Measurements from ENCODE around the gene PTCD2. TPM values are rescaled to one million over a fixed set of nuclear protein-coding genes. Genes with fewer than 3 reads are reported as not detected.

PTCD2 gene
- total RNA-seq, 1 experiment from 2014 or later, result 19.3 TPM

DNA sequence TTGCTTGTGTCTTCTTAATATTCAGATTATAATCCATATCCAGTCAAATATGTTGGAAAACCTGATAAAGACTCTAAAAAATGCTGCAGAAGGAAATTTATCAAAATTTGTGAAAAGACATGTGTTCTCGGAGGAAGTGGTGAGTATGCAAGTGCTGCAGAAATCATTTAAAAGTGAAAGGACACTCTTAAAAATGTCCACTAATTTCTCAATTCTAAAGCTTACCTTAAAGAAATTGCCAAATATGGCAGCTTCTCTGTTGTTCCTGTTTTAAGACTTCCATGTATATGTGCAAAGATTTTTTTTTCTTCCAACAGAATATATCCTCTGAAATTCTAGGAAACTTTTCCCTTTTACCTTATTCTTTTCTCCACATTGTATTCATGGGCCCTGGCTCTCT is 32.4 kb downstream of the PTCD2 start:
- Histone ChIP-seq H3K9ac (ENCODE audit: low read length) (no peak overlapping the region), H3K36me3 (ENCODE audit: control insufficient read depth in 1 of 2, insufficient read depth in 2 of 2, low read length in 2 of 2) (peaks cover 0 to 6% of the 10 kb centered on the region in 2 experiments; a peak in 2 of 4 replicates), H3K9me2 (ENCODE audit: insufficient read depth) (no peaks in the 10 kb centered on the region), H3K4me3 (replicated peaks in 1 of 2; ENCODE audit: low read depth in 1 of 2, low read length in 2 of 2) (no peak overlapping the region), H3K27me3 (ENCODE audit: insufficient read depth, low read length) (no peaks in the 10 kb centered on the region), H3K27ac (ENCODE audit: low read depth, low read length) (no peak overlapping the region), H3K4me2 (ENCODE audit: low read length) (no peak overlapping the region), H3K79me2 (ENCODE audit: insufficient read depth, low read length) (no peaks in the 10 kb centered on the region), H3K4me1 (ENCODE audit: control insufficient read depth in 1 of 2, insufficient read depth in 2 of 2, low read length in 2 of 2) (peaks cover 5 to 12% of the 10 kb centered on the region in 2 experiments), H2AFZ (ENCODE audit: low read depth, low read length, poor library complexity, severe bottlenecking) (no peak overlapping the region), H4K20me1 (ENCODE audit: insufficient read depth) (no peaks in the 10 kb centered on the region), H3K9me3 (ENCODE audit: control insufficient read depth in 1 of 2, insufficient read depth in 1 of 2, low read depth in 1 of 2, low read length in 2 of 2) (no peaks in the 10 kb centered on the region)
- no TSS peak for BruUV-seq (replicated peaks)
- no peak for TF ChIP-seq FOSL1 (IDR thresholded peaks at IDR 0.05; ENCODE audit: low read depth)
- intact Hi-C loops (cut with micrococcal nuclease), result no loop called here
- ChIA-PET RAD21 (ENCODE audit: low non-redundant PET in 1 of 2, low total read pairs in 2 of 2, uncharacterized antibody in 2 of 2, unreplicated experiment in 2 of 2) (no interaction called here), CTCF (no interaction called here), POLR2A (no interaction called here)
- DNase-seq (ENCODE audit: low read depth, low spot score), result no peak
- no peak for ATAC-seq

DNA sequence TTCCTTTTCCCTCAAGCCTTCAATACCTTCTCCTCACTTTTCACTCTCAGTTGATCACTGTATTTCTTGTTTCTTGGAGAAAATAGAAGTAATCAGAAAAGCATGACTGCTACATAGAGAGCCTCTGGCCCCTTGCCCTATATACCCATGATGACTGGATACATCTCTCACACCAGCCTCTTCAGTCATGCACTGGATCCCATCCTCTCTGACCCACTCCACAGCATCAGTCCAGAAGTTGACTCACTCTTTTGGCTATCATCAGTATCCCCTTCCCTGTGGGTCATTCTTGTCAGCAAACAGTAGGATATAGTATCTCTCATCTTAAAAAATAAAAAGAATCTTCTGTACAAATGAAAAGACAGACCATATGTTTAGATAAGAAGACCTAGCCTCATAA is 32.9 kb downstream of the PTCD2 start:
- Histone ChIP-seq H3K4me1 (ENCODE audit: control insufficient read depth in 1 of 2, insufficient read depth in 2 of 2, low read length in 2 of 2) (peaks cover under 1 to 8% of the 10 kb centered on the region in 2 experiments), H3K4me2 (ENCODE audit: low read length) (no peak overlapping the region), H3K27me3 (ENCODE audit: insufficient read depth, low read length) (no peaks in the 10 kb centered on the region), H3K36me3 (ENCODE audit: control insufficient read depth in 1 of 2, insufficient read depth in 2 of 2, low read length in 2 of 2) (peaks cover 0 to 7% of the 10 kb centered on the region in 2 experiments; a peak in 2 of 4 replicates), H2AFZ (ENCODE audit: low read depth, low read length, poor library complexity, severe bottlenecking) (no peak overlapping the region), H3K9me3 (ENCODE audit: control insufficient read depth in 1 of 2, insufficient read depth in 1 of 2, low read depth in 1 of 2, low read length in 2 of 2) (no peaks in the 10 kb centered on the region), H3K27ac (ENCODE audit: low read depth, low read length) (no peak overlapping the region), H3K4me3 (replicated peaks in 1 of 2; ENCODE audit: low read depth in 1 of 2, low read length in 2 of 2) (no peak overlapping the region), H4K20me1 (ENCODE audit: insufficient read depth) (no peaks in the 10 kb centered on the region), H3K9me2 (ENCODE audit: insufficient read depth) (no peaks in the 10 kb centered on the region), H3K9ac (ENCODE audit: low read length) (no peak overlapping the region), H3K79me2 (ENCODE audit: insufficient read depth, low read length) (no peaks in the 10 kb centered on the region)
- intact Hi-C loops (cut with micrococcal nuclease), result no loop called here
- ChIA-PET RAD21 (ENCODE audit: low non-redundant PET in 1 of 2, low total read pairs in 2 of 2, uncharacterized antibody in 2 of 2, unreplicated experiment in 2 of 2) (no interaction called here), POLR2A (no interaction called here), CTCF (no interaction called here)
- TF ChIP-seq RAD21 (IDR thresholded peaks at IDR 0.05; ENCODE audit: low read depth) (no peak), POLR2A (IDR thresholded peaks at IDR 0.05; ENCODE audit: borderline replicate concordance, extremely low read depth, insufficient read depth, insufficient read length) (no peak), JUND (IDR thresholded peaks at IDR 0.05) (no peak), CBX3 (IDR thresholded peaks at IDR 0.05; ENCODE audit: low read depth) (no peak)
- TF ChIP-seq, protein P1, sequence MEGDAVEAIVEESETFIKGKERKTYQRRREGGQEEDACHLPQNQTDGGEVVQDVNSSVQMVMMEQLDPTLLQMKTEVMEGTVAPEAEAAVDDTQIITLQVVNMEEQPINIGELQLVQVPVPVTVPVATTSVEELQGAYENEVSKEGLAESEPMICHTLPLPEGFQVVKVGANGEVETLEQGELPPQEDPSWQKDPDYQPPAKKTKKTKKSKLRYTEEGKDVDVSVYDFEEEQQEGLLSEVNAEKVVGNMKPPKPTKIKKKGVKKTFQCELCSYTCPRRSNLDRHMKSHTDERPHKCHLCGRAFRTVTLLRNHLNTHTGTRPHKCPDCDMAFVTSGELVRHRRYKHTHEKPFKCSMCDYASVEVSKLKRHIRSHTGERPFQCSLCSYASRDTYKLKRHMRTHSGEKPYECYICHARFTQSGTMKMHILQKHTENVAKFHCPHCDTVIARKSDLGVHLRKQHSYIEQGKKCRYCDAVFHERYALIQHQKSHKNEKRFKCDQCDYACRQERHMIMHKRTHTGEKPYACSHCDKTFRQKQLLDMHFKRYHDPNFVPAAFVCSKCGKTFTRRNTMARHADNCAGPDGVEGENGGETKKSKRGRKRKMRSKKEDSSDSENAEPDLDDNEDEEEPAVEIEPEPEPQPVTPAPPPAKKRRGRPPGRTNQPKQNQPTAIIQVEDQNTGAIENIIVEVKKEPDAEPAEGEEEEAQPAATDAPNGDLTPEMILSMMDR (IDR thresholded peaks at IDR 0.05 in 2 of 3, conservative IDR thresholded peaks at IDR 0.05 in 1 of 3; ENCODE audit: borderline replicate concordance in 1 of 3, insufficient read depth in 1 of 3, low read depth in 2 of 3, low read length in 2 of 3), result no peak
- TF ChIP-seq, protein P2, sequence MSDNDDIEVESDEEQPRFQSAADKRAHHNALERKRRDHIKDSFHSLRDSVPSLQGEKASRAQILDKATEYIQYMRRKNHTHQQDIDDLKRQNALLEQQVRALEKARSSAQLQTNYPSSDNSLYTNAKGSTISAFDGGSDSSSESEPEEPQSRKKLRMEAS (IDR thresholded peaks at IDR 0.05), result no peak
- TF ChIP-seq, protein P3, sequence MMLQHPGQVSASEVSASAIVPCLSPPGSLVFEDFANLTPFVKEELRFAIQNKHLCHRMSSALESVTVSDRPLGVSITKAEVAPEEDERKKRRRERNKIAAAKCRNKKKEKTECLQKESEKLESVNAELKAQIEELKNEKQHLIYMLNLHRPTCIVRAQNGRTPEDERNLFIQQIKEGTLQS (IDR thresholded peaks at IDR 0.05), result no peak
- no peak for ATAC-seq
- BruUV-seq (replicated peaks), result no TSS peak
- DNase-seq (ENCODE audit: low read depth, low spot score), result no peak

Measured in HCT116 (cell line).